Chondrocyte (in vitro differentiated cells): ENCODE results near the gene HIGD1C. TPM values are rescaled to one million over a fixed set of nuclear protein-coding genes. Genes with fewer than 3 reads are reported as not detected.

ENCODE experiments used
- DNase-seq: peaks from one replicate; pipeline ENCODE4 v3.0.0; 2021; ENCODE audit warnings: mixed read lengths, low spot score
- H3K27ac Mint-ChIP-seq: one replicate; pipeline ENCODE4 v1.8.0; 2021; ENCODE audit warnings: mild to moderate bottlenecking, moderate library complexity, mixed read lengths; ENCODE audit not compliant: unreplicated experiment
- H3K27me3 Mint-ChIP-seq: 2 replicates; pipeline ENCODE4 v1.8.0; 2021; ENCODE audit warnings: low read depth, mixed read lengths
- H3K36me3 Mint-ChIP-seq: 2 replicates; pipeline ENCODE4 v1.8.0; 2021; ENCODE audit warnings: low read depth, mixed read lengths
- H3K4me1 Mint-ChIP-seq: 2 replicates; pipeline ENCODE4 v1.8.0; 2021; ENCODE audit warnings: low read depth, mild to moderate bottlenecking, mixed read lengths
- H3K4me3 Mint-ChIP-seq: one replicate; pipeline ENCODE4 v1.8.0; 2021; ENCODE audit warnings: mild to moderate bottlenecking, moderate library complexity, mixed read lengths; ENCODE audit not compliant: unreplicated experiment
- H3K9me3 Mint-ChIP-seq: 2 replicates; pipeline ENCODE4 v1.8.0; 2021; ENCODE audit warnings: low read depth, mixed read lengths
- total RNA-seq: library from RNA; stranded (reverse); gene quantifications from 3 replicates; pipeline ENCODE4 v1.2.1, GENCODE V29; 2021
- TF ChIP-seq, protein P1 (sequence below): fragments of 200-600 bp; sonication (generic); IDR thresholded peaks from 2 replicates; pipeline ENCODE4 v1.5.0; 2021; ENCODE audit warnings: antibody characterized with exemption, mild to moderate bottlenecking, moderate library complexity

HIGD1C gene
- total RNA-seq, 1 donor from 2014 or later = not detected

DNA sequence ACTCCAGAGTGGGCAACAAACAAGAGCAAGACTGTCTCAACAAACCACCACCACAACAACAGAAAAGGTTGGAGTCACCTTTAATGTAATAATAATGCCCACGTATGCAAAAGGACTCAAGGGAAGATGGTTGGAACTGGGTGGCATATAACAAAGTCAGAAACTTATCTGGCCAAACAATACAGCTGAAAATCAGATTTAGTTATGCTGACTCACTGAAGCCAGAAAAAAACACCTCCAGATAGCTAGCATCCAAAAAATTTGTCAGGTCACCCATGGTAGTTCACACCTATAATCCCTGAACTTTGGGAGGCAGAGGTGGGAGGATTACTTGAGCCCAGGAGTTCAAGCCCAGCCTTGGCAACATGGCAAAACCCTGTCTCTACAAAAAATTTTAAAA is 49.5 kb downstream of the HIGD1C start:
- peaks cover 14% of the 10 kb centered on the region for H3K36me3 Mint-ChIP-seq
- peaks cover 15% of the 10 kb centered on the region for H3K4me1 Mint-ChIP-seq
- no peaks in the 10 kb centered on the region for H3K9me3 Mint-ChIP-seq

DNA sequence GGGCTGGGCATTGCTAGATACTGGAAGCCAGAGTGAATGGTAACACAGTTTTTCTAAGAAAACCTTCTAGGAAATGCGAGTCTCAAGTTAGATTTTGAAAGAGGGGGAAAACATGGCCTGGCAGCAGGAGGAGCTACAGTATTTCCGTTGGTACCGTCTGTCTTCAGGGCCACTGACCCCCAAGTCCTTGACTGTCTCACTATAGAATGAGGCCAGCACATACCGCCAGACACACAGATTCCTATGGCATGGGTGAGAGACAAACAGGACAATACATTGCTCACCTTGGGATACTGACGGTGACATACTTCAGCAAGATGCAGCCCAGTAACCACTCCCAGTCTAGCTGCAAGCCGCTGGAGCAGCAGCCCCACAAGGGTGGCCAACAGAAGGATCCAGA is 52.2 kb downstream of the HIGD1C start:
- Mint-ChIP-seq H3K27ac (peak overlapping the region; percentile 27), H3K27me3 (no peaks in the 10 kb centered on the region), H3K4me1 (peaks cover 21% of the 10 kb centered on the region), H3K36me3 (peaks cover 8% of the 10 kb centered on the region), H3K4me3 (no peak overlapping the region), H3K9me3 (no peaks in the 10 kb centered on the region)
- TF ChIP-seq, protein P1, sequence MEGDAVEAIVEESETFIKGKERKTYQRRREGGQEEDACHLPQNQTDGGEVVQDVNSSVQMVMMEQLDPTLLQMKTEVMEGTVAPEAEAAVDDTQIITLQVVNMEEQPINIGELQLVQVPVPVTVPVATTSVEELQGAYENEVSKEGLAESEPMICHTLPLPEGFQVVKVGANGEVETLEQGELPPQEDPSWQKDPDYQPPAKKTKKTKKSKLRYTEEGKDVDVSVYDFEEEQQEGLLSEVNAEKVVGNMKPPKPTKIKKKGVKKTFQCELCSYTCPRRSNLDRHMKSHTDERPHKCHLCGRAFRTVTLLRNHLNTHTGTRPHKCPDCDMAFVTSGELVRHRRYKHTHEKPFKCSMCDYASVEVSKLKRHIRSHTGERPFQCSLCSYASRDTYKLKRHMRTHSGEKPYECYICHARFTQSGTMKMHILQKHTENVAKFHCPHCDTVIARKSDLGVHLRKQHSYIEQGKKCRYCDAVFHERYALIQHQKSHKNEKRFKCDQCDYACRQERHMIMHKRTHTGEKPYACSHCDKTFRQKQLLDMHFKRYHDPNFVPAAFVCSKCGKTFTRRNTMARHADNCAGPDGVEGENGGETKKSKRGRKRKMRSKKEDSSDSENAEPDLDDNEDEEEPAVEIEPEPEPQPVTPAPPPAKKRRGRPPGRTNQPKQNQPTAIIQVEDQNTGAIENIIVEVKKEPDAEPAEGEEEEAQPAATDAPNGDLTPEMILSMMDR = no peak
- DNase-seq = no peak

More for the DNA sequence above, 49.5 kb downstream of the HIGD1C start:
- no peak for DNase-seq
- Mint-ChIP-seq H3K27me3 (no peaks in the 10 kb centered on the region), H3K27ac (no peak overlapping the region), H3K4me3 (no peak overlapping the region)
- TF ChIP-seq, protein P1 = no peak

DNA sequence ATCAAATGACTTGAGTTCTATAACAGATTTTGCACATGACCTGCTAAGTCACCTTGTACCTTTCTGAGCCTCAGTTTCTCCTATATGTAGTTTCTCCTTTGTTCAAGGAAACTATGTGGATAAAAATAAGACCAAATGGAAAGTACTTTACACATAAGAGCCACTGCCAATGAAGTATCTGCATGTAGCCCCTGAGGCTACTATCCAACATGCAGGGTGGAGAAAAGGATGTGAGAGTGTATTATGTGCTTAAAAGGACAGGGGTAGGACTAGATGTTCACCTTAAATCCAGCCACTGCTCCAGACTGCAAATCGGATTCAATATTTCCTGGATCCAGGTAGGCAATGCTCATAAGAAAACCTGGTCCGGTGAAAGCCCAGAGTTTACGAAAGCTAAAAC is 52.7 kb downstream of the HIGD1C start:
- H3K4me1 Mint-ChIP-seq = peaks cover 20% of the 10 kb centered on the region
- DNase-seq = no peak
- no peak overlapping the region for H3K4me3 Mint-ChIP-seq
- no peaks in the 10 kb centered on the region for H3K9me3 Mint-ChIP-seq
- no peak overlapping the region for H3K27ac Mint-ChIP-seq
- H3K36me3 Mint-ChIP-seq = peaks cover 7% of the 10 kb centered on the region
- TF ChIP-seq, protein P1 = no peak
- H3K27me3 Mint-ChIP-seq = no peaks in the 10 kb centered on the region

DNA sequence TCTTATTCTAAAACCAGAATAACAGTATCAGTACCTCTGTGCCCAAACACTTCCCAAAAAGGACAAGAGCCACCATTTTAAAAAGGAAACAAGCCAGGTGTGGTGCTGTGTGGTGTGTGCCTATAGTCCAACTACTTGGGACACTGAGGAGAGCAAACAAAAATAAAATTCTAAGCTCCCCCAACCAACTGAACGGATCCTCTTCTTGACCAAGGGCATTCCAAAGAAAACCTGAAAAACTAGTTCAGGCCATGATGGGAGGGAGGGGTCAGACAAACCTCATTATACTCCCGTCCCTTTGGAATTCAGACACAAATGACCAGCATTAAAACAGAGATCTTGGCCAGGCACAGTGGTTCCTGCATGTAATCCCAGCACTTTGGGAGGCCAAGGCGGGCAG is 53.3 kb downstream of the HIGD1C start:
- Mint-ChIP-seq H3K36me3 (peaks cover 3% of the 10 kb centered on the region), H3K27me3 (no peaks in the 10 kb centered on the region), H3K4me3 (no peak overlapping the region), H3K9me3 (no peaks in the 10 kb centered on the region), H3K4me1 (peaks cover 17% of the 10 kb centered on the region), H3K27ac (no peak overlapping the region)
- DNase-seq = no peak
- TF ChIP-seq, protein P1 = no peak

DNA sequence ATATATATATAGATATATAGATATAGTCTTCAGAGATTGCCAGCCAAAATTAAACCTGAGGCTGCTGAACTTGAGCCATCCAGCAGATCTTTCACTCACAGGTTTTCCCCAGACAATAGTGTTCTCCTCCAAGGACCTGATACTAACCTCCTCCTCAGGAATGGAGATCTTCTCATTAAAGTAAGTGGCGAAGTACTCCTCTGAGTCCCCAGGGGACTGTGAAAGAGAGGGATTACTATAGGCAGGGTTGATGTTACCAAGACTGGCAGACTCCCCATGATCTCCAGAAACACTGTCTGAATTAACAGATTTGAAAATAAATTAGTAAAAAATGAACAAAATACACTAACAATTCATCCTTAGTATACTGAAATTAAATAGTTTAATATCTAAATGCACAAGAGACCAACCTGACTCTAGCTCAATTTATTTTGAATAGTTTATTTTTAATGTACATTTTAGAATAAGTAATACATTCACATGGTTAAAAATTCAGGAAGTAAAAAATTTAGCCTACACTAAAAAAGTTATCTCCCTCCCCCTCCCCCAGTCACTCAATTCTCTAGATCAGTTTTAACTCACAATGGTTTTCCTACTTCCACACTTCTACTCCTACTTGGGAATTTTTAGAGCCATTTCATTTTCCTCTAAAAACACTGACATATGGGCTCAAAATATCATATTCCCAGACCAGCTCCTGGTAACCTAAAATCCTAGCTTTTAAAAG is 56.1 kb downstream of the HIGD1C start:
- Mint-ChIP-seq H3K4me1 (peaks cover 29% of the 10 kb centered on the region), H3K27me3 (no peaks in the 10 kb centered on the region), H3K36me3 (peaks cover 3% of the 10 kb centered on the region), H3K27ac (peak overlapping the region; percentile 13), H3K4me3 (no peak overlapping the region), H3K9me3 (no peaks in the 10 kb centered on the region)
- no peak for DNase-seq
- TF ChIP-seq, protein P1 = no peak
